GM21825 (cell line): ENCODE measurements around the gene FGF21.
"Not testable (repeated sequence)": the region's sequence is repeated elsewhere in the genome, so short reads cannot be mapped to it uniquely, and the experiment has no call there.

ENCODE experiments used
- ATAC-seq: cut with Tn5 transposase; IDR thresholded peaks from one replicate; pipeline ENCODE4 v1.9.1; 2021; ENCODE audit warnings: mild to moderate bottlenecking, moderate library complexity; ENCODE audit not compliant: unreplicated experiment

Gene FGF21

DNA sequence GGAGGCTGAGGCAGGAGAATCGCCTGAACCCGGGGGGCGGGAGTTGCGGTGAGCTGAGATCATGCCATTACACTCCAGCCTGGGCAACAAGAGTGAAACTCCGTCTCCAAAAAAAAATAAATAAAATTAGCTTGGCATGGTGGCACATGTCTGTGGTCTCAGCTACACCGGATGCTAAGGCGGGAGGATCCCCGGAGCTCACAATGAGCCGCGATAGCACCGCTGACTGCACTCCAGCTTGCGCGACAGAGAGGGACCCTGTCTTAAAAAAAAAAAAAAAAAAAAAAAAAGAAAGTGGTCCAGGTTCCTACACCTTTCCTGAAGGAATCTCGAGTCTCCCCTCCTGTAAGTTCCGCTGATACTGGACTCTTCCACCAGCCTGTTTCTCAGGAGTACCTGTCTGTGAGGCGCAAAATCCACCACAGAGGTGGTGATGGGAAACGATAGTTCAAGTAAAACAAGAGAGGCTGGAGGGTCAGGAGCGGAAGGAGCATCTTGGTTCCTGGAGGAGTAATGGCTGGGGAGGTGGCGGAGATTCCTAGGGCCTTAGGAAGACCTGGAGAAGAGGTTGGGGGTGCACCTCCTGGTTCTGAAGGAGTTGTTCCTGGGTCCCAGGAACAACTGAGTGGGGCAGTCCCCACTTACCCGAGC lies 3.4 kb upstream of the FGF21 start:
- ATAC-seq, result no peak

DNA sequence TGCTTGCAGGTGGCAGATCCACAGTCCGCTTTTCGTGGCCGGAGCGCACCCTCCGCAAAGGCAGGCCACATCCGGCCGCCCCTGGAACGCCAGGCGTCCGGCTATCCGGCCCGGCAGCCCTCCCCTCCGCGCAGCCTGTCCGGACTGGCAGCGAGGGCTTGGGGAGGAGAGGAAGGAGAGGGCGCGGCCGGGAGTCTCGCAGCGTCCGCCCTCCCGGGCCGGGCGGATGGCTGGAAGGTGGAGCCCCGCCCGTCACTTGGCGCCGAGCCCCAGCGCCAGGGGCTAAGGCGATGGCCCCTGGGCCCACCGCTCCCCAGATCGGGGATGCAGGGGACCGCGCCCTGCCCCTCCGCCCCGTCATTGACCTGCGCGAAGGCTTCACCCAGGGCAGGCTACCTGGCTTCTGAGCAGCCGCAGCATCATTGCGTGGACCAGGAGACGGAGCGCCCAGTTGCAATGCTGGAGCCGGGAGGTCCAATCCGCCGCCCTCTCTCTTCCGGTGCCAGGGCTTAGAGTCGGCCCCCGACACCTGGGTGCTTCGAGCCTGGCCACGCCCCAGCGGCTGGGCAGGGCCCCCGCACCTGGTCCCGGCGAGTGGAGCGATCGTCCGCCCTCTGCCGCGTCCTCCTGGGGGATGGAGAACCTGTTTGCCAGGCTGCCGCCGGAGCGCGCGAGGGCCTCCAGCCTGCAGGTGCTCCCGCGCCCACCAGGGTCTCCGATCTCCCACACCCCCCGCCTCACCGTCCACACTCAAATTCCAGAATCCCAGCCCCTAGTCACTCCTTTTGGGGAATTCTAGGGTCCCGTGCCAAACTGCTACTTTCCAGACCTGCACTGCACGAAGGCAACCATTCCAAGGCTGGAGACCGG lies 2.6 kb upstream of the FGF21 start, which contains the start of gene FUT1:
TSS of gene FUT1 (minus strand) at position 146 of the 870 bp plus-strand sequence. CDS start 1,360 bp downstream, outside the sequence.
- no peak for ATAC-seq

DNA sequence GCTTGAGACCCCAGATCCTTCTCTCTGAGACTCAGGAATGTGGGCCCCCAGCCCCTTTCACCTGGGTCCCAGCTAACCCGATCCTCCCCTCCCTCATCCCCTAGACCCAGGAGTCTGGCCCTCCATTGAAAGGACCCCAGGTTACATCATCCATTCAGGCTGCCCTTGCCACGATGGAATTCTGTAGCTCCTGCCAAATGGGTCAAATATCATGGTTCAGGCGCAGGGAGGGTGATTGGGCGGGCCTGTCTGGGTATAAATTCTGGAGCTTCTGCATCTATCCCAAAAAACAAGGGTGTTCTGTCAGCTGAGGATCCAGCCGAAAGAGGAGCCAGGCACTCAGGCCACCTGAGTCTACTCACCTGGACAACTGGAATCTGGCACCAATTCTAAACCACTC lies 463 bp downstream of the FGF21 start:
- no peak for ATAC-seq

DNA sequence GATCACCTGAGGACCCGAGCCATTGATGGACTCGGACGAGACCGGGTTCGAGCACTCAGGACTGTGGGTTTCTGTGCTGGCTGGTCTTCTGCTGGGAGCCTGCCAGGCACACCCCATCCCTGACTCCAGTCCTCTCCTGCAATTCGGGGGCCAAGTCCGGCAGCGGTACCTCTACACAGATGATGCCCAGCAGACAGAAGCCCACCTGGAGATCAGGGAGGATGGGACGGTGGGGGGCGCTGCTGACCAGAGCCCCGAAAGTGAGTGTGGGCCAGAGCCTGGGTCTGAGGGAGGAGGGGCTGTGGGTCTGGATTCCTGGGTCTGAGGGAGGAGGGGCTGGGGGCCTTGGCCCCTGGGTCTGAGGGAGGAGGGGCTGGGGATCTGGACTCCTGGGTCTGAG lies 888 bp downstream of the FGF21 start:
- ATAC-seq, result no peak

DNA sequence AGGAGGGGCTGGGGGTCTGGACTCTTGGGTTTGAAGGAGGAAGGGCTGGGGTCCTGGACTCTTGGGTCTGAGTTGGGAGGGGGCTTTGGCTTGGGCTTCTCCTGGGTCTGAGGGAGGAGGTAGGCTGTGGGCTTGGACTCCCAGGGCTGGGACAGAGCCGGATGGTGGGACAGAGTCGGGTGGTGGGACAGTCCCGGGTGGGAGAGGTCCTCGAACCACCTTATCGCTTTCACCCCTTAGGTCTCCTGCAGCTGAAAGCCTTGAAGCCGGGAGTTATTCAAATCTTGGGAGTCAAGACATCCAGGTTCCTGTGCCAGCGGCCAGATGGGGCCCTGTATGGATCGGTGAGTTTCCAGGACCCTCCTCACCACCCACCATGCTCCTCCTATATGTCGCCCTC lies 1.4 kb downstream of the FGF21 start:
- ATAC-seq, result no peak

DNA sequence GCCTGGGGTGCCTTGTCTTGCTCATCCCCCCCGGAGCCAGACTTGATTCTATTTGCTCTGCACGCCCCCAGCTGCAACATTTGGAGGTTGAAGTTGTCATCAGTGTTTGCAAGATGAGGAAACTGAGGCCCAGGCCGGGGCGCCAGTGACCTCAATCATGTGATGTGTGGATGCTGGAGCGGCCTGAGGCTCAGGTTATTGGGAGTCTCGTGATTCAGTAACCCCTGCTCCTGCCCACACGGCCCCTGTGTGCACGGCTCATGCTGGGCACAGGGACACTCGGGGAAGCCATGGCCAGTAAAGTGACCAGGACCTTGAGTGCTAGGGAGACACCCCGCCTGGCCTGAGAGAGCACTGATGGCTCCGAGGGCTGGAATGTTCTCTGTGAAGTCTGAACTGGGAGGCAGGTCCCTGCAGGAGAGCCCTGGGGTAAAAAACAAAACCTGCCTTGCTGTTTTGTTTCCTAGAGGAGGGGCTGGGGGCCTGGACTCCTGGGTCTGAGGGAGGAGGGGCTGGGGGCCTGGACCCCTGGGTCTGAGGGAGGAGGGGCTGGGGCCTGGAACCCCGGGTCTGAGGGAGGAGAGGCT lies 1.9 kb downstream of the FGF21 start:
- ATAC-seq, result no peak

DNA sequence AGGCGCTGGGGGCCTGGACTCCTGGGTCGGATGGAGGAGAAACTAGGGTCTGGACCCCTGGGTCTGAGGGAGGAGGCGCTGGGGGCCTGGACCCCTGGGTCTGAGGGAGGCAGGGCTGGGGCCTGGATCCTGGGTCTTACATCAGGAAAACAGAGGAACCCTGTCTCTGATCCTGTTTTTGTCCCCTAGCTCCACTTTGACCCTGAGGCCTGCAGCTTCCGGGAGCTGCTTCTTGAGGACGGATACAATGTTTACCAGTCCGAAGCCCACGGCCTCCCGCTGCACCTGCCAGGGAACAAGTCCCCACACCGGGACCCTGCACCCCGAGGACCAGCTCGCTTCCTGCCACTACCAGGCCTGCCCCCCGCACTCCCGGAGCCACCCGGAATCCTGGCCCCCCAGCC lies 2.4 kb downstream of the FGF21 start:
- no peak for ATAC-seq

DNA sequence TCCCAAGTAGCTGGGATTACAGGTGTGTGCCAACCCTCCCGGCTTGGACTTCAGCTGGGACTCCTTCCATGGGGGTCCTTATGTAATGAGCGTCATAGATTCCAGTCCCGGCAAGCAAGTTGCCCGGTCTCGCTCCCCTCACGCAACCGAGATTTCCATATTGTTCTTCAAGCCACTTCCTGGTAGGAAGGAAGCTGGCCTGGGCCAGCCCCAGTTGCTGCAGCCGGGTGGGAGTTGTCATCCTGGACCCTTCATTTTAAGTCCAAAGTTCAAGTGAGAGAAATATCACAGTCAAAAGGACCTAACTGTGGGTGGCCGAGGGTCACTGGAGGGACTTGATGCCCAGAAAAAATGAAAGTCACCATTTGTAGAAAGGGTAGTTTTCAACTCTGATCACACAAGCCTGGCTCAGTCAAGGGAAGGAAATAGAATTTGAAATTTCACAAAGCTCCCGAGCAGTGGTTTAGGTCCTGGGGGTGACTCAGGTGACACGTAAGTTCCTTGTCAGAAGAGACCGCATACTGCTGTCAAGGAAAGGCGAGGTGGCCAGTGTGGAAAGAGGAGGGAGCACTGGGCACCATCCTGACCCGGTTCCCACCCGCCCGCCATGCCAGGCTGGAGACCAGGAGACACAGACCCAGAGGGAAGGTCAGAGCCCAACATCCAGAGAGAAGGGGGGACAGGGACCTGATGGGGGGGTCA lies 5.3 kb downstream of the FGF21 start:
- ATAC-seq, result no peak

DNA sequence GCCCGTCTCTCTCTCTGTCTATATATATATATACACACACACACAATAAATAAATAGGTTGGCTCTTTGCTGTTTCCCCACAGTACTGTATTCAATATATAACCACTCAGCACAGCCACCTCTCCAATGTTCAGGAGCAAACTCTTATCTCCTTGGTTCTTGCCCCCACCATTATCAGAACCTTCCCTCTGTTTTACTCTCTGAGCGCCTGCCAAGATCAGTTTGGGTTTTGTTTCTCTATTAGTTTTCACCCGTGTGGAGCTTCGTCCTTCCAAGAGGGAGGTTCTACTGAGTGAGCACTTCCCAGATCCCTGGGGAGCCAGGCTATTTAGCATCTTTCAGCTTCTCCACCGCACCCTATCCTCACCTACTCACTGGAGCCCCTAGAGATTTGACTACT lies 10.5 kb downstream of the FGF21 start:
- not testable (repeated sequence) for ATAC-seq

DNA sequence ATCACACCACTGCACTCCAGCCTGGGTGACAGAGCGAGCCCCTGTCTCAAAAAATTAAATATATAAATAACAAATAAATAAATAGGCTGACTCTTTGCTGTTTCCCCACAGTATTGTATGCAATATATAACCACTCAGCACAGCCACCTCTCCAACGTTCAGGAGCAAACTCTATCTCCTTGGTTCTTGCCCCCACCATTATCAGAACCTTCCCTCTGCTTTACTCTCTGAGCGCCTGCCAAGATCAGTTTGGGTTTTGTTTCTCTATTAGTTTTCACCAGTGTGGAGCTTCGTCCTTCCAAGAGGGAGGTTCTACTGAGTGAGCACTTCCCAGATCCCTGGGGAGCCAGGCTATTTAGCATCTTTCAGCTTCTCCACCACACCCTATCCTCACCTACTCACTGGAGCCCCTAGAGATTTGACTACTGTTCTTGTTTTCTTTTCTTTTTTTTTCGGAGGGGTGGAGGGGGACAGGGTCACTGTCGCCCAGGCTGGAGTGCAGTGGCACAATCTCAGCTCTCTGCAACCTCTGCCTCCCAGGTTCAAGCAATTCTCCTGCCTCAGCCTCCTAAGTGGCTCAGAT lies 12.9 kb downstream of the FGF21 start:
- ATAC-seq, result not testable (repeated sequence)

DNA sequence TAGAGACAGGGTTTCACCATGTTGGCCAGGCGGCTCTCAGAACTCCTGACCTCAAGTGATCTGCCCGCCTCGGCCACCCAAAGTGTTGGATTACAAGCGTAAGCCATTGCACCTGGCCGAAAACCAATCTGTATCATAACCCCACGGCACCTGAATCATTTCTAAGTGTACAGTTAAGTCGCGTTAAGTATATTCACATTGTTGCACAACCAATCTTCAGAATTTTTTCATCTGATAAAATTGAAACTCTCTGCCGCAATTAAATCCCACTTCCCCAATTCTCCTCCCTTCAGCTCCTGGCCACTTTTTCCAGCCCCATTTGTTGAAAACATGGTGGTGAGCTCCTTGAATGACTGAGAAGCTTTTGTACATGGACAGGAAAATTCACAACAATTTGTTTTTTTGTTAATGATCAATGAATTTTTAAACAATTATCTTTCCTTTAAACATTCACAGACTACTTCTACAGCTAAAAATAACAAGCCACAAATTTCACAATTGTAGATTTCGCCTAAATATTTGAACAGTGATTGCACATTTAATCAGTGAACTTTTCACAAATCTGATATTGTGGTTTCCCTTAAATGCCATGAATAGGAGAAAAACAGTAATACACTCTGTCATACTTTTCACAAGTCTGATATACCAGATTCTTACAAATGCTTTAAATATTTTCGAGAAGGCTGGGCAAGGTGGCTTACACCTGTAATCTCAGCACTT lies 13.8 kb downstream of the FGF21 start:
- ATAC-seq, result no peak

DNA sequence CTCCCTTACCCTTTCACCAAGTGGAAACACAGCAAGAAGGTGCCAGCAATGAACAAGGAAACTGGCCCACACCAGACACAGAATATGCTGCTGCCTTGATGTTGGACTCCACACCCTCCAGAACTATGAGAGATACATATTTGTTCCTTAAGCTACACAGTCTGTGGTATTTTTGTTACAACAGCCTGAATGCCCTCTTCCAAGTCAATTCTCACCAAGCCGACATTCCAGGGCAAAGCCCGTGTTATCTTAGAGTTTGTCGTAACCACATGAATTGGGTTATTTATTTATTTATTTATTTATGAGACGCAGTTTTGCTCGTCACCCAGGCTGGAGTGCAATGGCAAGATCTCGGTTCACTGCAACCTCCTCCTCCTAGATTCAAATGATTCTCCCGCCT lies 14.9 kb downstream of the FGF21 start:
- no peak for ATAC-seq

DNA sequence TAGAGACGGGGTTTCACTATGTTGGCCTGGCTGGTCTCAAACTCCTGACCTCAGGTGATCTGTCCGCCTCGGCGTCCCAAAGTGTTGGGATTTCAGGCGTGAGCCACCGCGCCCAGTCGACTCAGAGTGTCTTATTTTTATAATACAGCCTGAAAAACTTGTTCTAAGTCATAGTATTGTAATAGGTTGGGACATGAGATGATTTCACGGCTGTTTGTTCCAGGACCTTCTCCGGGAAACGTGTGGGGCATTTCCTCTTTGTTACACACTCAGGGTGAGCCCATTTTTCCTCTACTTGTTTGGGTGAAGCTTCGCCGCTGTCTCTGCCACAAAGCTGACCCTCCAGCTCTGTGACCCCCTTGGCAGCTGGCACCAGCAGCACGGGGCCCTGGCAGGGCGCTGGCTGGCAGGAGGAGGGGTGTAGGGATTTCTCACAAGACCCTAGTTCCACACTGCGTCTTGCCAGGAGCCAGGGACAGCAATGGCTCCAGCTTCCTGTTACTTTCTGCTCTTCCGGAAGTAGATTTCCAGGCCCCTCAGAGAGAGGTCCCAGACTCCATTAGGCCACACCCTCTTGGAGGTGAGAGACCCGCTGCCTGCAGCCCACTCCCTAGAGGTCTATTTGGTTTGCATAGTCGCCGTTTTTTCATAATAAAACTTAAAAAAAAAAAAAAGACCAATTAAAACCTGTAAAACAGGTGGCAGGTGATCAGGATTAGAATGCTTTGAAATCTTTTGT lies 15.6 kb downstream of the FGF21 start:
- ATAC-seq, result no peak

DNA sequence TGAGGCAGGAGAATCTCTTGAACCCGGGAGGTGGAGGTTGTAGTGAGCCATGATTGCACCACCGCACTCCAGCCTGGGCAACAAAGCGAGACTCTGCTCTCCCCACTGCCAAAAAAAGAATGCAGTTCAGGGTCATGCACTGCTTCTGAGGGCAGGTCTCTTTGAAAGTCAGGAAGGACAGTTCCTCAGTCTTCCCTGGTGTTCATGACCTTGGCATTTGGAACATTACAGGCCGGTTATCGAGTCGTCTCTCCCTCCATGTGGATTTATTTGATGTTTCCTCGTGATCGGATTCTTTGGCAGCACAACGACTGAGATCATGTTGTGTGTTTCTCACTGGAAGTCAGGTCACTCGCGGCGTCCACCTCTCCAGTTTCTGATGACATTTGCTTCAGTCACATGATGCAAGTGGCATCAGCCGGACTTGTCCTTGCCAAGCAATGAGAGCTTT lies 17.2 kb downstream of the FGF21 start:
- ATAC-seq, result no peak

DNA sequence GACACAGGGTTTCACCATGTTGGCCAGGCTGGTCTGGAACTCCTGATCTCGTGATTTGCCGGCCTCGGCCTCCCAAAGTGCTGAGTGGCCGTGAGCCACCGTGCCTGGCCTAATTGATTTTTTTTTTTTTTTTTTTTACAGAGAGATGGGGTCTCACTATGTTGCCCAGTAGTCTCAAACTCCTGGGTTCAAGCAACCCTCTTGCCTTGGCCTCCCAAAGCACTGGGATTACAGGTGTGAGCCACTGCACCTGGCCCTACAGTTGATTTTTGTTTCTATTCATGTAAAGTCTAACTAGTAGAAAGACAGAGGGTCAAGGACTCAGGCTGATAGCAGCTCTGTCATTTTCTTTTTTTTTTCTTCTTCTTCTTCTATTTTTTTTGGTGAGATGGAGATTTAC lies 21.8 kb downstream of the FGF21 start:
- ATAC-seq, result no peak

DNA sequence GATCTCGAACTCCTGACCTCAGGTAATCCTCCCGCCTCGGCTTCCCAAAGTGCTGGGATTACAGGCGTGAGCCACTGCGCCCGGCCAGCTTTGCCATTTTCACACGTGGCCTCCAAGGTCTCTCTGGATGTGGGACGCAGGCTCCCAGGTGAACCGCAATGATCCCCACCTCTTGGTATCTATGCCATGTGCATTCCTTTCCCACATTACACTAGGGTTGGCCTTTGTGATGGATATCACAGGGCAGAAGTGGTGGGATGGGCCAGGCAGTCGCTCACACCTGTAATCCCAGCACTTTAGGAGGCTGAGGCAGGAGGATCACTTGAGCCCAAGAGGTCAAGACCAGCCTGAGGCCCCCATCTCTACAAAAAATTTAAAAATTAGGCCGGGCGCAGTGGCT lies 22.4 kb downstream of the FGF21 start:
- ATAC-seq, result no peak

DNA sequence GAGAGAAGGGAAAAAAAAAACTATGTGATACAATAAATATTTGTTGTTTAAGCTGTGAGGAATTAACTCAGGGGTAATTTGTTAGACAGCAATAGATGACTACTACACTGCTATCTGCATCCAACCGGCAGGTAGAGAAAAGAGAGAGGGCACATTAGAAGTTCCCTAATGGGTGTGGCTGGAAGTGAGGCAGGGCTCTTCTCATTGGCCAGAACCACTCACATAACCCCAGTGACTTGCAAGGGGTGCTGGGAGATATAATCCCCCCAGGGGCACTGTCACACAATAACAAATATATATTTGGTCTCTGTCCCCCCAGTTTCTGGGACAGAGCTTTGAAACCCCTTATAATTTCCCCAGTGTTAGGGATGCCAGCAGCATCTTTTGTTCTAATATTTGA lies 24.3 kb downstream of the FGF21 start:
- no peak for ATAC-seq

DNA sequence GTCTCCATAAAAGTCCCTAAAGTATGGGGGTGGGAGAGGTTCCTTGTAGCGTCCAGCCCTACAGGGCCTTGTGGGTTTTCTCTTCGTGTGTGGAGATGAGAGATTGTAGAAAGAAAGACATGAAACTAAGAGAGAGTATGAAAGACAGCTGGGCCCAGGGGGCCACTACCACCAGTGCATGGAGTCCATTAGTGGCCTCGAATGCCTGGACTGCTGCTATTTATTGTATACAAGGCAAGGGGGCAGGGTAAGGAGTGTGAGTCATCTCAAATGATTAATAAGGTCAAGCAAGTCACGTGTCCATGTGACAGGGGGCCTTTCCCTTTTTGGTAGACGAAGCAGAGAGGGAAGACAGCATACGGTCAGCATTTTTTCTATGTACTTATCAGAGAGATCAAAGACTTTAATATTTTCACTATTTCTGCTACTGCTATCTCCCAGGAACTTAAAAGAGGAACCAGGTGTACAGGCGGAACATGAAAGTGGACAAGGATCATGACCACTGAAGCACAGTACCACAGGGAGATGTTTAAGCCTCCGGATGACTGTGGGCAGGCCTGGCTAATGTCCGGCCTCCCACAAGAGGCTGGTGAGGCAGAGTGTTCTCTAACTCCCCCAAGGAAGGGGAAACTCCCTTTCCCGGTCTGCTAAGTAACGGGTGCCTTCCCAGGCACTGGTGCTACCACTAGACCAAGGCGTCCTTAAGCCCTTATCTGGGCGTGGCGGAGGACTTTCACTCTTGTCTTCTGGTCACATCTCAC lies 25.5 kb downstream of the FGF21 start:
- ATAC-seq, result no peak

DNA sequence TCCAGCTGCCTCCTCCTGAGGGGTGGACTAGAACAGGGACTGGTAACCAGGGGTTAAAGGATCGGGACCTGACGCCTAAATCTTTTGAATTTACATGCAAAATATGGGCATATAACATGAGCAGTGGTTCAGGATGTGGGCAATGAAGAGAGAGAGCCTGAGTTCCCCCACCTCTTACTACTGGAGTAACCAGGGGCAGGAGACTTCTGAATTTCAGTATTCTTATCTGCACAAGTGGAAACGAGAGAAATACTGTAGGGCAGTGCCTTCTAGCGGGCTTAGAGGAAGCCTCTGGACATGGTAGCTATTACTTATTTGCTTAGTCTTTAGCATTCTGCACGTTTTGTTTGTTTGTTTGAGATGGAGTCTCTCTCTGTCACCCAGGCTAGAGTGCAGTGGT lies 29.2 kb downstream of the FGF21 start:
- ATAC-seq, result no peak
